ENCODE data around the gene ENPP5.

Gene ENPP5

GRCh38 chr6:46129629-46130511, 40.9 kb downstream of the ENPP5 start, which contains the start of gene ENPP4 (continued):
- TF ChIP-seq ZNF239 (tag by site-specific recombination; IDR thresholded peaks at IDR 0.05) (no peak), ZNF518A (tag by site-specific recombination; conservative IDR thresholded peaks at IDR 0.05; ENCODE audit: low read depth) (no peak), TSHZ1 (tag by site-specific recombination; IDR thresholded peaks at IDR 0.05; ENCODE audit: borderline replicate concordance) (no peak), ZBTB20 (tag by site-specific recombination; IDR thresholded peaks at IDR 0.05) (no peak), ZNF311 (tag by site-specific recombination; IDR thresholded peaks at IDR 0.05; ENCODE audit: borderline replicate concordance) (no peak), REPIN1 (tag by site-specific recombination; IDR thresholded peaks at IDR 0.05; ENCODE audit: low read depth) (no peak), ZNF488 (tag by site-specific recombination; IDR thresholded peaks at IDR 0.05) (no peak), KLF16 (tag by site-specific recombination; IDR thresholded peaks at IDR 0.05) (peak; percentile 73; the same call in 1 of the 2 replicates), ZBTB8A (tag by site-specific recombination; IDR thresholded peaks at IDR 0.05) (peak; percentile 30; the same call in 1 of the 2 replicates), ZNF785 (tag by site-specific recombination; IDR thresholded peaks at IDR 0.05) (peak; percentile 55; the same call in 1 of the 2 replicates), ZNF223 (tag by site-specific recombination; IDR thresholded peaks at IDR 0.05) (no peak), ZNF114 (tag by site-specific recombination; IDR thresholded peaks at IDR 0.05) (no peak), GLIS2 (tag by site-specific recombination; IDR thresholded peaks at IDR 0.05) (peak; percentile 85), AEBP2 (tag by site-specific recombination; IDR thresholded peaks at IDR 0.05; ENCODE audit: borderline replicate concordance) (no peak), MEIS1 (CRISPR knock-in tag; IDR thresholded peaks at IDR 0.05; ENCODE audit: borderline replicate concordance) (no peak), HOXA7 (CRISPR knock-in tag; IDR thresholded peaks at IDR 0.05; ENCODE audit: borderline replicate concordance) (no peak), ZNF629 (tag by site-specific recombination; IDR thresholded peaks at IDR 0.05) (no peak), WT1 (tag by site-specific recombination; IDR thresholded peaks at IDR 0.05) (no peak), HIC1 (tag by site-specific recombination; IDR thresholded peaks at IDR 0.05) (peak; percentile 87), SCRT1 (tag by site-specific recombination; IDR thresholded peaks at IDR 0.05; ENCODE audit: borderline replicate concordance) (peak; percentile 69; the same call in 1 of the 2 replicates), ZNF623 (tag by site-specific recombination; IDR thresholded peaks at IDR 0.05) (no peak), ZNF354C (tag by site-specific recombination; IDR thresholded peaks at IDR 0.05; ENCODE audit: borderline replicate concordance, low read depth) (no peak), ZNF704 (tag by site-specific recombination; IDR thresholded peaks at IDR 0.05) (no peak), ZNF677 (tag by site-specific recombination; IDR thresholded peaks at IDR 0.05) (no peak)

All from HEK293 (cell line).